DOHH2 (cell line): ENCODE data around the gene TRPC4.

Experiments
- CTCF ChIP-seq: fragments of 200-600 bp; sonication (generic); IDR thresholded peaks from one replicate; pipeline ENCODE4 v1.5.1; 2014; ENCODE audit warnings: antibody characterized with exemption, mild to moderate bottlenecking, low read depth, low read length; ENCODE audit not compliant: poor library complexity, severe bottlenecking
- EZH2phosphoT487 ChIP-seq: fragments of 200-600 bp; sonication (generic); IDR thresholded peaks from 2 replicates; pipeline ENCODE4 v1.6.1; 2017; ENCODE audit warnings: borderline replicate concordance, mild to moderate bottlenecking, antibody characterized with exemption, low read length, moderate library complexity, mixed read lengths

GRCh38 chr13:37748913-37749312 is 120.7 kb downstream of the TRPC4 start:
- TF ChIP-seq CTCF (no peak), EZH2phosphoT487 (no peak)
